ENCODE data around the gene SRGAP1.

DNA sequence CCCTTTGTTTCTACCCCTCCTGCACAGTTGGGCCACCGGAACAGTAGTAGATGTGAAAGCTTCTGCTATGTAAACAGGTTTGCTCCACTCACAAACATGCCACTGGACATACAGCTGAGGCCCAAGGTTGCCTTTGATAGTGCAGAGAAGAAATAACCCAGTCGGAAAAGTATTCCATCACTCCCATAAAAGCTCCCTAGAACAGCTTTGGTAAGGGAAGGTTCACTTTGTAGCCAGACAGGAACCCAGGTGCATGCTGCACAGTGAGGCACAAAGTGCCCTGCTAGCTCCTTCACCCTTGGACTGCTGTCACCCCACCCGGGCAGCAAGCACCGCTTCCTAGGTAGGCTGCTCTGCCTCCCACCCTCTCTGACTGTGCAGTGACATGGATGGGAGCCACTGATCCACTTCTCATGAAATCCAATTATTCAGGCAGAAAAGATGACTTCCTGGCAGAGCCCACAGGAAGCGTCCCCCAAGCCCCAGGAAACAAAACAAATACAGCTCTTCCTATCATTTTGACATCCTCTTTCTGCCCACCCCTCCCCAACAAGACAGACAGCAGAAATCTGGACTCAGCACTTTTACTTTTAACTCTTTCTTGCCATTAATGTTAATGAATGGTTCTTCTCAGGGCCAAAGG, 100.2 kb downstream of the SRGAP1 start:
- no peak for TF ChIP-seq EZH2 (IDR thresholded peaks at IDR 0.05; ENCODE audit: borderline replicate concordance, low read length)
- TF ChIP-seq, protein P1, sequence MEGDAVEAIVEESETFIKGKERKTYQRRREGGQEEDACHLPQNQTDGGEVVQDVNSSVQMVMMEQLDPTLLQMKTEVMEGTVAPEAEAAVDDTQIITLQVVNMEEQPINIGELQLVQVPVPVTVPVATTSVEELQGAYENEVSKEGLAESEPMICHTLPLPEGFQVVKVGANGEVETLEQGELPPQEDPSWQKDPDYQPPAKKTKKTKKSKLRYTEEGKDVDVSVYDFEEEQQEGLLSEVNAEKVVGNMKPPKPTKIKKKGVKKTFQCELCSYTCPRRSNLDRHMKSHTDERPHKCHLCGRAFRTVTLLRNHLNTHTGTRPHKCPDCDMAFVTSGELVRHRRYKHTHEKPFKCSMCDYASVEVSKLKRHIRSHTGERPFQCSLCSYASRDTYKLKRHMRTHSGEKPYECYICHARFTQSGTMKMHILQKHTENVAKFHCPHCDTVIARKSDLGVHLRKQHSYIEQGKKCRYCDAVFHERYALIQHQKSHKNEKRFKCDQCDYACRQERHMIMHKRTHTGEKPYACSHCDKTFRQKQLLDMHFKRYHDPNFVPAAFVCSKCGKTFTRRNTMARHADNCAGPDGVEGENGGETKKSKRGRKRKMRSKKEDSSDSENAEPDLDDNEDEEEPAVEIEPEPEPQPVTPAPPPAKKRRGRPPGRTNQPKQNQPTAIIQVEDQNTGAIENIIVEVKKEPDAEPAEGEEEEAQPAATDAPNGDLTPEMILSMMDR (IDR thresholded peaks at IDR 0.05; ENCODE audit: low read length), result no peak

Measured in OCI-LY1 (cell line).